Osteoblast (primary cell): Measurements from ENCODE around the gene FXYD6. TPM values are rescaled to one million over a fixed set of nuclear protein-coding genes. Genes with fewer than 3 reads are reported as not detected.

ENCODE experiments used
- DNase-seq: peaks from one replicate; pipeline ENCODE4 v3.0.0; 2011; ENCODE audit warnings: low spot score, mixed read lengths; ENCODE audit not compliant: insufficient read length; ENCODE audit errors: missing footprints
- H2AFZ ChIP-seq: 2 replicates; pipeline ENCODE4 v1.6.0; 2011; ENCODE audit warnings: mild to moderate bottlenecking, low read length
- H3K27ac ChIP-seq: 2 replicates; pipeline ENCODE4 v1.5.1; 2011; ENCODE audit warnings: mild to moderate bottlenecking, low read depth, low read length, moderate library complexity
- H3K27me3 ChIP-seq: 2 replicates; pipeline ENCODE4 v1.6.0; 2012; ENCODE audit warnings: mild to moderate bottlenecking, control low read depth, inconsistent platforms, low read length, moderate library complexity; ENCODE audit not compliant: insufficient read depth
- H3K36me3 ChIP-seq: 2 replicates; pipeline ENCODE4 v1.5.1; 2011; ENCODE audit warnings: mild to moderate bottlenecking, low read length, control low read depth, moderate library complexity; ENCODE audit not compliant: insufficient read depth
- H3K4me1 ChIP-seq: 2 replicates; pipeline ENCODE4 v1.5.1; 2011; ENCODE audit warnings: mild to moderate bottlenecking, low read length, control low read depth, moderate library complexity; ENCODE audit not compliant: insufficient read depth
- H3K4me2 ChIP-seq: 2 replicates; pipeline ENCODE4 v1.6.0; 2011; ENCODE audit warnings: mild to moderate bottlenecking, low read length; ENCODE audit not compliant: insufficient read depth
- H3K4me3 ChIP-seq: fragments of 200-600 bp; sonication (generic); 3 replicates; pipeline ENCODE4 v1.5.1; 2012; ENCODE audit warnings: mild to moderate bottlenecking, low read length, inconsistent platforms; ENCODE audit not compliant: insufficient read depth
- H3K79me2 ChIP-seq: 2 replicates; pipeline ENCODE4 v1.6.0; 2012; ENCODE audit warnings: mild to moderate bottlenecking, low read length, control low read depth, inconsistent platforms; ENCODE audit not compliant: insufficient read depth
- H3K9me3 ChIP-seq: 2 replicates; pipeline ENCODE4 v1.5.1; 2011; ENCODE audit warnings: low read depth, low read length, control low read depth
- H4K20me1 ChIP-seq: 2 replicates; pipeline ENCODE4 v1.6.0; 2012; ENCODE audit warnings: mild to moderate bottlenecking, low read length, control low read depth; ENCODE audit not compliant: insufficient read depth
- total RNA-seq: library from RNA; depleted of rRNA; stranded (reverse); fragments of >200 nt; gene quantifications from 2 replicates; pipeline ENCODE4 v1.2.3, GENCODE V29; 2012
- TF ChIP-seq, protein P1 (sequence below): IDR thresholded peaks from 2 replicates; pipeline ENCODE4 v1.5.1; 2011; ENCODE audit warnings: mild to moderate bottlenecking, low read depth, low read length, moderate library complexity; ENCODE audit errors: extremely low read depth

Gene FXYD6
- total RNA-seq, 1 donor = not detected

DNA sequence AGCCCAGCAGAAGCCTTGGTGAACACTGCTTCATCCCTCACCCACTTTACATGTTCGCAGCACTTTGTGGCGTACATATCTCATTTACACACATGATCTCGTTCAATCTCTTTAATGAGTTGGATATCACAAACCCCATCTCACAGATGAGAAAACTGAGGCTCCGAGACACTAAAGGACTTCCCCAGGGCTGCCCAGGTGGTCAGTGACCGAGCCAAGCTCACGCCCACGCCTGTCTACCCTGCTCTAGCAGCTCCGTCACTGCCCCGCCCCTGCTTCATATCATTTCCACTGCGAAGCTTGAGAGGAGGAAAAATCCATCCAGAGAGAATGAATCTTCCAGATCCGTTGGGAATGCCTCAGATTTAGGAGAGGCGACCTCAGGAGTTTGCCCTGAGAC, 67.7 kb downstream of the FXYD6 start:
- H4K20me1 ChIP-seq = no peaks in the 10 kb centered on the region
- H3K79me2 ChIP-seq = no peaks in the 10 kb centered on the region
- peak; percentile 23 for DNase-seq
- no peaks in the 10 kb centered on the region for H3K9me3 ChIP-seq
- H3K36me3 ChIP-seq = no peaks in the 10 kb centered on the region
- no peak overlapping the region for H3K4me2 ChIP-seq
- H3K4me3 ChIP-seq = no peak overlapping the region
- no peaks in the 10 kb centered on the region for H3K4me1 ChIP-seq
- TF ChIP-seq, protein P1, sequence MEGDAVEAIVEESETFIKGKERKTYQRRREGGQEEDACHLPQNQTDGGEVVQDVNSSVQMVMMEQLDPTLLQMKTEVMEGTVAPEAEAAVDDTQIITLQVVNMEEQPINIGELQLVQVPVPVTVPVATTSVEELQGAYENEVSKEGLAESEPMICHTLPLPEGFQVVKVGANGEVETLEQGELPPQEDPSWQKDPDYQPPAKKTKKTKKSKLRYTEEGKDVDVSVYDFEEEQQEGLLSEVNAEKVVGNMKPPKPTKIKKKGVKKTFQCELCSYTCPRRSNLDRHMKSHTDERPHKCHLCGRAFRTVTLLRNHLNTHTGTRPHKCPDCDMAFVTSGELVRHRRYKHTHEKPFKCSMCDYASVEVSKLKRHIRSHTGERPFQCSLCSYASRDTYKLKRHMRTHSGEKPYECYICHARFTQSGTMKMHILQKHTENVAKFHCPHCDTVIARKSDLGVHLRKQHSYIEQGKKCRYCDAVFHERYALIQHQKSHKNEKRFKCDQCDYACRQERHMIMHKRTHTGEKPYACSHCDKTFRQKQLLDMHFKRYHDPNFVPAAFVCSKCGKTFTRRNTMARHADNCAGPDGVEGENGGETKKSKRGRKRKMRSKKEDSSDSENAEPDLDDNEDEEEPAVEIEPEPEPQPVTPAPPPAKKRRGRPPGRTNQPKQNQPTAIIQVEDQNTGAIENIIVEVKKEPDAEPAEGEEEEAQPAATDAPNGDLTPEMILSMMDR = no peak
- no peak overlapping the region for H3K27ac ChIP-seq
- no peak overlapping the region for H2AFZ ChIP-seq
- H3K27me3 ChIP-seq = peaks cover 10% of the 10 kb centered on the region

DNA sequence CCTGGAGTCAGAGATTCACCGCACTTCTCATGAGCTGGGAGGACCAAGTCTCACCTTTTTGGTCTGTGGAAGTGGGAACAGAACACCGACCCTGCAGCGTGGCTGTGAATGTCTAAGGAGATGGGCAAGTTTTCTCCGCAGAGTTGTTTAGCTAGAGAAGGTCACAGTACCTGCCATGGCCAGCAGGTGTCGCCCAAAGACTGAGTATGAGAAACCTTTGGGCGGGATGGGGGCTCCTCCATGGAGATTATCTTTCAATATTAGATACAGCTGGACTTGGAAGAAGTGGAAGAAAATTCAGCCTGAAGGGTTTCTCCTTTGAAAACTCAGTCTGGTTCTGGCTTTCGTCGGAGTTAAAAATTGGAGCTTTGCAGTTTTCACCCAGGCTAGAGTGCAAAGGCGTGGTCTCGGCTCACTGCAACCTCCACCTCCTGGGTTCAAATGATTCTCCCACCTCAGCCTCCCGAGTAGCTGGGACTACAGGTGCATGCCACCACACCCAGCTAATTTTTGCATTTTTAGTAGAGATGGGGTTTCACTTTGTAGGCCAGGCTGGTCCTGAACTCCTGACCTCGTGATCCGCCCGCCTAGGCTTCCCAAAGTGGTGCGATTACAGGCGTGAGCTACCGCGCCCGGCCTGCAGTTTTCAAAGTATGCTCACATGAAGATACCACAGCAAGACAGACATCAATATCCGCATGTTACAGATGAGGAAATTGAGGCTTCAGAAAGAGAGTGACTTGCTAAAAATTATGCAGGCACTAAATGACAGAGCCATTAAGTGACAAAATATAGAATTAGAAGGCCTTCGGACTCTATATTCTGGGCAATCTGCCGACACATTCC, 68.8 kb downstream of the FXYD6 start:
- H3K4me1 ChIP-seq = no peaks in the 10 kb centered on the region
- TF ChIP-seq, protein P1 = peak; percentile 84
- H3K4me3 ChIP-seq = no peak overlapping the region
- H3K27ac ChIP-seq = no peak overlapping the region
- DNase-seq = peak; percentile 93
- H3K4me2 ChIP-seq = no peak overlapping the region
- H3K27me3 ChIP-seq = peaks cover 19% of the 10 kb centered on the region
- H3K9me3 ChIP-seq = no peaks in the 10 kb centered on the region
- no peaks in the 10 kb centered on the region for H3K79me2 ChIP-seq
- H4K20me1 ChIP-seq = no peaks in the 10 kb centered on the region
- H2AFZ ChIP-seq = no peak overlapping the region
- H3K36me3 ChIP-seq = no peaks in the 10 kb centered on the region

DNA sequence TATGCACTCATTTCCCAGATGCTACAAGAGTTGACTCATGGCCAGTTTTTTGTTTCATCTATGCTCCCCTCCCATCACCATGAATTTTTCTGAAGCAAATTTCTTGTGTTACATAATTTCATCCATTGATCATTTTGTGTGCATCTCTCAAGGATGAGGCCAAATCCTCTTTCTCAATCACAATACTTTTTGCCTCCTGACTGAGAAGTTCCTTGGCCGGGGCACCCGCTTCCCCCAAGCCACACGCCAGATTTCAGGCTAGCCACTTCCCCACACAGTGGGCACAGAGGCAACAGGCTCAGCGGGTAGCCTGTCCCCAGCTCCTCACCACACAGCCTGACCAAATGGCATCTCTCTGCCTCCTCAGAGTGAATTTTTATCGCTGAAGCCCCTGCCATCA, 69.6 kb downstream of the FXYD6 start:
- no peaks in the 10 kb centered on the region for H3K9me3 ChIP-seq
- H3K27me3 ChIP-seq = peaks cover 24% of the 10 kb centered on the region
- H2AFZ ChIP-seq = no peak overlapping the region
- TF ChIP-seq, protein P1 = no peak
- no peak overlapping the region for H3K4me2 ChIP-seq
- no peak overlapping the region for H3K27ac ChIP-seq
- no peaks in the 10 kb centered on the region for H3K79me2 ChIP-seq
- peak; percentile 32 for DNase-seq
- H4K20me1 ChIP-seq = no peaks in the 10 kb centered on the region
- no peaks in the 10 kb centered on the region for H3K36me3 ChIP-seq
- no peak overlapping the region for H3K4me3 ChIP-seq
- no peaks in the 10 kb centered on the region for H3K4me1 ChIP-seq

DNA sequence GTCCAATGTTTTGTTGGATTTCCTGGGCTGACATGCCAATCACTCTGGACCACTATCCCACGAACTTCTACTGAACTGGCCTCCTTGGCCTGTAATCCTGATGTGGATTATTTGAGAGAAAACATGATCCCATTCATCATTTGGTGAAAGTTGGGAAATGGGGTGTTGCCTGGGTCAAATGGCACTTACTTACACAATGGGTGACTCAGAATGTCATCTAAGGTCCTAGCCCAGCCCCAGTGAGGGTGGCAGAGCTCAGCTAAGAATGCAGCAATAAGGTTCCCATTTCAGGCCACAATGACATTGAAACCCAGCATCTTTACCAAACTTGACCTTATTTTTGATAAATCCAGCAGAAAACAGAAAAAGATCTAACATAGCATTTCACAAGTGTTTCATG, 71.4 kb downstream of the FXYD6 start:
- H3K27me3 ChIP-seq = peaks cover 27% of the 10 kb centered on the region
- H3K79me2 ChIP-seq = no peaks in the 10 kb centered on the region
- H3K27ac ChIP-seq = no peak overlapping the region
- no peaks in the 10 kb centered on the region for H4K20me1 ChIP-seq
- no peaks in the 10 kb centered on the region for H3K36me3 ChIP-seq
- no peaks in the 10 kb centered on the region for H3K9me3 ChIP-seq
- H2AFZ ChIP-seq = no peak overlapping the region
- H3K4me1 ChIP-seq = no peaks in the 10 kb centered on the region
- H3K4me3 ChIP-seq = no peak overlapping the region
- H3K4me2 ChIP-seq = no peak overlapping the region
- DNase-seq = no peak
- TF ChIP-seq, protein P1 = no peak
